Progenitor cell of endocrine pancreas (in vitro differentiated cells): ENCODE results near the gene PTGDS. TPM values are rescaled to one million over a fixed set of nuclear protein-coding genes. Genes with fewer than 3 reads are reported as not detected.

Source experiments
- DNase-seq: peaks from one replicate; pipeline ENCODE4 v3.0.0; 2021; ENCODE audit warnings: low spot score; ENCODE audit not compliant: unreplicated experiment
- H3K27ac Mint-ChIP-seq: 2 replicates; pipeline ENCODE4 v1.8.0; 2021; ENCODE audit warnings: mild to moderate bottlenecking, moderate library complexity, mixed read lengths
- H3K27me3 Mint-ChIP-seq: 2 replicates; pipeline ENCODE4 v1.8.0; 2021; ENCODE audit warnings: mixed read lengths
- H3K36me3 Mint-ChIP-seq: 2 replicates; pipeline ENCODE4 v1.8.0; 2022; ENCODE audit warnings: mixed read lengths; ENCODE audit not compliant: insufficient read depth
- H3K4me1 Mint-ChIP-seq: 2 replicates; pipeline ENCODE4 v1.8.0; 2021; ENCODE audit warnings: low read depth, mixed read lengths
- H3K4me3 Mint-ChIP-seq: 2 replicates; pipeline ENCODE4 v1.8.0; 2021; ENCODE audit warnings: low read depth, mild to moderate bottlenecking, moderate library complexity, mixed read lengths
- H3K9me3 Mint-ChIP-seq: 2 replicates; pipeline ENCODE4 v1.8.0; 2021; ENCODE audit warnings: low read depth, mixed read lengths
- CTCF ChIP-seq: fragments of 200-600 bp; sonication (generic); IDR thresholded peaks from one replicate; pipeline ENCODE4 v1.5.0; 2021; ENCODE audit warnings: antibody characterized with exemption, mild to moderate bottlenecking; ENCODE audit not compliant: unreplicated experiment
- total RNA-seq: library from RNA; stranded (reverse); gene quantifications from 2 replicates; pipeline ENCODE4 v1.2.1, GENCODE V29; 2021

Gene PTGDS
- total RNA-seq, 1 donor from 2014 or later = not detected

- H3K27me3 Mint-ChIP-seq = peaks cover 13% of the 10 kb centered on the region
- TF ChIP-seq CTCF = no peak
- no peak for DNase-seq
- H3K4me1 Mint-ChIP-seq = no peaks in the 10 kb centered on the region
- no peaks in the 10 kb centered on the region for H3K9me3 Mint-ChIP-seq
- no peak overlapping the region for H3K4me3 Mint-ChIP-seq
- no peak overlapping the region for H3K27ac Mint-ChIP-seq
- no peaks in the 10 kb centered on the region for H3K36me3 Mint-ChIP-seq
These were observed 6.5 kb downstream of the PTGDS start for GRCh38 chr9:136983656-136984314.

GRCh38 chr9:136984464-136985026 is 7.2 kb downstream of the PTGDS start:
- peaks cover 13% of the 10 kb centered on the region for H3K27me3 Mint-ChIP-seq
- no peaks in the 10 kb centered on the region for H3K36me3 Mint-ChIP-seq
- H3K27ac Mint-ChIP-seq = no peak overlapping the region
- TF ChIP-seq CTCF = no peak
- H3K9me3 Mint-ChIP-seq = no peaks in the 10 kb centered on the region
- peaks cover 6% of the 10 kb centered on the region for H3K4me1 Mint-ChIP-seq
- no peak for DNase-seq
- H3K4me3 Mint-ChIP-seq = no peak overlapping the region

- H3K4me3 Mint-ChIP-seq = no peak overlapping the region
- no peak for TF ChIP-seq CTCF
- H3K27ac Mint-ChIP-seq = no peak overlapping the region
- H3K4me1 Mint-ChIP-seq = peaks cover 9% of the 10 kb centered on the region
- H3K27me3 Mint-ChIP-seq = peaks cover 13% of the 10 kb centered on the region
- H3K9me3 Mint-ChIP-seq = no peaks in the 10 kb centered on the region
- no peaks in the 10 kb centered on the region for H3K36me3 Mint-ChIP-seq
- no peak for DNase-seq
These were observed 7.8 kb downstream of the PTGDS start for GRCh38 chr9:136985027-136985602.

- no peak for TF ChIP-seq CTCF
- no peak overlapping the region for H3K4me3 Mint-ChIP-seq
These were observed 8.5 kb downstream of the PTGDS start for GRCh38 chr9:136985853-136986252.

GRCh38 chr9:136988872-136989271 is 11.6 kb downstream of the PTGDS start:
- Mint-ChIP-seq H3K27ac (peak overlapping the region; percentile 86), H3K4me3 (no peak overlapping the region), H3K4me1 (peaks cover 9% of the 10 kb centered on the region), H3K36me3 (no peaks in the 10 kb centered on the region), H3K9me3 (no peaks in the 10 kb centered on the region), H3K27me3 (peaks cover 5% of the 10 kb centered on the region)
- DNase-seq = no peak
- no peak for TF ChIP-seq CTCF

More at GRCh38 chr9:136985853-136986252, 8.5 kb downstream of the PTGDS start:
- H3K27ac Mint-ChIP-seq = no peak overlapping the region
- DNase-seq = no peak
- peaks cover 8% of the 10 kb centered on the region for H3K27me3 Mint-ChIP-seq
- peaks cover 9% of the 10 kb centered on the region for H3K4me1 Mint-ChIP-seq
- H3K36me3 Mint-ChIP-seq = no peaks in the 10 kb centered on the region
- no peaks in the 10 kb centered on the region for H3K9me3 Mint-ChIP-seq
